HepG2 (cell line): ENCODE data around the gene CKS1B. TPM values are rescaled to one million over a fixed set of nuclear protein-coding genes. Genes with fewer than 3 reads are reported as not detected.

Source experiments
- FOSL2 ChIP-seq: sonication (generic); formaldehyde crosslinking; IDR thresholded peaks from 2 replicates; pipeline ENCODE4 v1.4.0; 2020; ENCODE audit warnings: missing genetic modification reagents
- GATAD1 ChIP-seq: IDR thresholded peaks from 2 replicates; pipeline ENCODE4 v1.6.1; 2016; ENCODE audit warnings: missing genetic modification reagents, missing compliant biosample characterization
- HNF4G ChIP-seq, 2 experiments: sonication (generic) in 1 of 2; formaldehyde crosslinking in 1 of 2; IDR thresholded peaks; 2 replicates each; pipeline versions ENCODE4 v1.4.0 to v1.6.1; 2011 to 2020; ENCODE audit warnings: borderline replicate concordance in 2 of 2, low read depth in 2 of 2, mild to moderate bottlenecking in 2 of 2, low read length in 1 of 2, missing genetic modification reagents in 1 of 2, moderate library complexity in 1 of 2
- MAF1 ChIP-seq: sonication (generic); formaldehyde crosslinking; IDR thresholded peaks from 2 replicates; pipeline ENCODE4 v1.5.0; 2020; ENCODE audit warnings: missing genetic modification reagents, borderline replicate concordance
- MEIS1 ChIP-seq: sonication (generic); formaldehyde crosslinking; IDR thresholded peaks from 2 replicates; pipeline ENCODE4 v1.9.0; 2021; ENCODE audit warnings: mild to moderate bottlenecking, missing genetic modification reagents, moderate library complexity, borderline replicate concordance
- MIER2 ChIP-seq: IDR thresholded peaks from 2 replicates; pipeline ENCODE4 v1.6.1; 2016; ENCODE audit warnings: missing biosample characterization, missing genetic modification reagents
- POGK ChIP-seq: sonication (generic); formaldehyde crosslinking; conservative IDR thresholded peaks from 2 replicates; pipeline ENCODE4 v1.8.0; 2022; ENCODE audit warnings: mild to moderate bottlenecking, moderate library complexity, missing genetic modification reagents
- SNAPC2 ChIP-seq: sonication (generic); formaldehyde crosslinking; IDR thresholded peaks from 2 replicates; pipeline ENCODE4 v1.8.1; 2022; ENCODE audit warnings: mild to moderate bottlenecking, missing genetic modification reagents
- ZFP91 ChIP-seq: sonication (generic); formaldehyde crosslinking; IDR thresholded peaks from 2 replicates; pipeline ENCODE4 v1.9.0; 2022; ENCODE audit warnings: missing genetic modification reagents, mild to moderate bottlenecking, borderline replicate concordance
- ZNF569 ChIP-seq: sonication (generic); formaldehyde crosslinking; IDR thresholded peaks from 2 replicates; pipeline ENCODE4 v1.5.0; 2020; ENCODE audit warnings: mild to moderate bottlenecking, missing genetic modification reagents, moderate library complexity, borderline replicate concordance
- ZNF646 ChIP-seq: sonication (generic); formaldehyde crosslinking; IDR thresholded peaks from 2 replicates; pipeline ENCODE4 v1.9.0; 2021; ENCODE audit warnings: mild to moderate bottlenecking, missing genetic modification reagents
- ZNF773 ChIP-seq: sonication (generic); formaldehyde crosslinking; IDR thresholded peaks from 2 replicates; pipeline ENCODE4 v1.4.0; 2020; ENCODE audit warnings: missing genetic modification reagents, borderline replicate concordance
- polyA plus RNA-seq, 8 experiments: library from polyadenylated mRNA; depleted of rRNA in 3 of 8; stranded (reverse) in 7 of 8; unstranded in 1 of 8; fragments of >200 nt; fragmentation: Illumina TruSeq in 4 of 8; extraction: Trizol in 4 of 8; gene quantifications; 2 replicates each; pipeline versions ENCODE4 v1.2.1 to v1.2.3, GENCODE V29; 2011 to 2016; ENCODE audit warnings: low read depth in 4 of 8, missing spikeins in 1 of 8, mixed read lengths in 1 of 8; ENCODE audit not compliant: insufficient read depth in 1 of 8
- total RNA-seq, 5 experiments: library from RNA; depleted of rRNA; stranded (reverse); fragments of >200 nt; fragmentation: Illumina TruSeq; extraction: Trizol; gene quantifications; 2 replicates each; pipeline ENCODE4 v1.2.3, GENCODE V29; 2016; ENCODE audit warnings: low read depth in 1 of 5
- TF ChIP-seq, protein P1 (sequence below): IDR thresholded peaks from 2 replicates; pipeline ENCODE4 v1.4.0; 2020; ENCODE audit warnings: mild to moderate bottlenecking, missing genetic modification reagents

The CKS1B gene
- total and polyA plus RNA-seq, 2 of the 13 experiments (the other 11 are each of a cell fraction or from before 2014, with no cell fraction given), result 217 to 222 TPM

DNA sequence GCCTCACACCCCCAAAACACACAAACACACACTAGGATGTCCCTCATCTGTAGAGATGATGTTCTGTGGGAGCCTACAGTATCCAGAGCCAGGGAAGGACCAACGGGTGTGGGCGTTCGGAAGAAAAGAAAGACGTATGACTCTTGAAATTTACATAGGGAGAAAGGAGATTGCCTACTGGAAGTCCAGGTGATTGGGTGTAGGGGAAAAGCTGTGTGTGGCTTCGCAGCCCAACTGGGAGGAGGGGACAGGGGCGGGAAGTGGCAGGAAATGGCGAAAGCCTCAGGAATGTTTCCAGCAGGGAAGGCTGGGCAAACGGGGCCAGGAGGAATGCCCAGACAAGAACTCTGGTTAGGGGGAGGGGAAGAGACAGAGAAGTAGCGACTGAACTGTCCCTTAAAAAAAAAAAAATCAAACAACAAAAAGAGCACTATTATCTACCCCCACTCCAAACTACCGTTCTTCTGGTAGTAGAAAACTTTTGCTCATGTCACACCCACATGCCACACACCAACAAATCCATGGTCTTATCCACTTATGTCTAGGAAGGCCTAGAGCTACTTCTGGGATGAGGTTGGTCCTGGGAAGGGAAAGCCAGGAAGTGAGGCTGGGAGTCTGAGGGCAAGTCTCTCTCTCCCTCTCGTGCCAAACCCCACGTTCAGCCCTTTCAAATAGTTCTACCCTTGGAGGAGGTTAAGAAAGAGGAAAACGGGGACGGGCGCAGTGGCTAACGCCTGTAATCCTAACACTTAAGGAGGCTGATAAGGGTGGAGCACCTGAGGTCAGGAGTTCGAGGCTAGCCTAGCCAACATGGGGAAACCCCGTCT, 1.8 kb upstream of the CKS1B start (continued):
- TF ChIP-seq HNF4G (IDR thresholded peaks at IDR 0.05; ENCODE audit: borderline replicate concordance, low read depth, low read length) (peak; percentile 36; the same call in 1 of the 2 replicates), HNF4G (CRISPR knock-in tag; IDR thresholded peaks at IDR 0.05; ENCODE audit: borderline replicate concordance, low read depth) (no peak), GATAD1 (peak; percentile 55; the same call in 1 of the 2 replicates), POGK (CRISPR knock-in tag) (no peak), ZFP91 (CRISPR knock-in tag) (no peak; the same call in 1 of the 2 replicates), MIER2 (CRISPR knock-in tag) (0 out of 2 replicates have a peak, but pooled peaks have one; percentile 10), FOSL2 (CRISPR knock-in tag) (peak; percentile 69), ZNF646 (no peak), SNAPC2 (0 out of 2 replicates have a peak, but pooled peaks have one; percentile 29), MEIS1 (CRISPR knock-in tag) (no peak), ZNF569 (no peak), ZNF773 (CRISPR knock-in tag) (0 out of 2 replicates have a peak, but pooled peaks have one; percentile 39), MAF1 (CRISPR knock-in tag) (no peak)
- TF ChIP-seq, protein P1, sequence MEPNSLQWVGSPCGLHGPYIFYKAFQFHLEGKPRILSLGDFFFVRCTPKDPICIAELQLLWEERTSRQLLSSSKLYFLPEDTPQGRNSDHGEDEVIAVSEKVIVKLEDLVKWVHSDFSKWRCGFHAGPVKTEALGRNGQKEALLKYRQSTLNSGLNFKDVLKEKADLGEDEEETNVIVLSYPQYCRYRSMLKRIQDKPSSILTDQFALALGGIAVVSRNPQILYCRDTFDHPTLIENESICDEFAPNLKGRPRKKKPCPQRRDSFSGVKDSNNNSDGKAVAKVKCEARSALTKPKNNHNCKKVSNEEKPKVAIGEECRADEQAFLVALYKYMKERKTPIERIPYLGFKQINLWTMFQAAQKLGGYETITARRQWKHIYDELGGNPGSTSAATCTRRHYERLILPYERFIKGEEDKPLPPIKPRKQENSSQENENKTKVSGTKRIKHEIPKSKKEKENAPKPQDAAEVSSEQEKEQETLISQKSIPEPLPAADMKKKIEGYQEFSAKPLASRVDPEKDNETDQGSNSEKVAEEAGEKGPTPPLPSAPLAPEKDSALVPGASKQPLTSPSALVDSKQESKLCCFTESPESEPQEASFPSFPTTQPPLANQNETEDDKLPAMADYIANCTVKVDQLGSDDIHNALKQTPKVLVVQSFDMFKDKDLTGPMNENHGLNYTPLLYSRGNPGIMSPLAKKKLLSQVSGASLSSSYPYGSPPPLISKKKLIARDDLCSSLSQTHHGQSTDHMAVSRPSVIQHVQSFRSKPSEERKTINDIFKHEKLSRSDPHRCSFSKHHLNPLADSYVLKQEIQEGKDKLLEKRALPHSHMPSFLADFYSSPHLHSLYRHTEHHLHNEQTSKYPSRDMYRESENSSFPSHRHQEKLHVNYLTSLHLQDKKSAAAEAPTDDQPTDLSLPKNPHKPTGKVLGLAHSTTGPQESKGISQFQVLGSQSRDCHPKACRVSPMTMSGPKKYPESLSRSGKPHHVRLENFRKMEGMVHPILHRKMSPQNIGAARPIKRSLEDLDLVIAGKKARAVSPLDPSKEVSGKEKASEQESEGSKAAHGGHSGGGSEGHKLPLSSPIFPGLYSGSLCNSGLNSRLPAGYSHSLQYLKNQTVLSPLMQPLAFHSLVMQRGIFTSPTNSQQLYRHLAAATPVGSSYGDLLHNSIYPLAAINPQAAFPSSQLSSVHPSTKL, result peak; percentile 58
